HG03457 (cell line): ENCODE results near the gene ZNF691.

Experiments used
- ATAC-seq: cut with Tn5 transposase; IDR thresholded peaks from one replicate; pipeline ENCODE4 v1.9.1; 2021; ENCODE audit warnings: moderate number of reproducible peaks; ENCODE audit not compliant: unreplicated experiment

The ZNF691 gene

GRCh38 chr1:42832641-42833240, 13.7 kb upstream of the ZNF691 start:
- no peak for ATAC-seq

DNA sequence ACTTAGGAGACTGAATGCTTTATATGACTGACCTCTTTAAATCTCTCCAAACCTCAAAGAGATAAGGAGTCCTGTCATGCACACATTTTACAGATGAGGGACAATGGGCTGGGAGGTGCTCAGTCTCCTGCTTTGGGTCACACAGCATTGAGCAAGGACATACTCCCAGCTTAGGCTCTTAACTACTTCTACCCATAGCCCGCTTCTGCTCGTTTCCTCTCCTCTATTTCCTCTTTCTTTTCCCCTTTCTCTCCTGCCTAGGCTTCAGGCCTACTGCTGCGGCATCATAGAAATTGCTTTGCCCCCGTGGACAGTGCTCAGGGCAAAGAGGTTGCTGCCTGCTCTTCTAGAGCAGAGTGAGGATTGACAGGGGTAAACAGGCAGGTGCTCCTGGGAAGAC, 12.4 kb upstream of the ZNF691 start:
- no peak for ATAC-seq

- ATAC-seq: no peak
Measured at GRCh38 chr1:42834803-42835202, 11.6 kb upstream of the ZNF691 start.

- no peak for ATAC-seq
Measured at GRCh38 chr1:42835422-42835821, 11.0 kb upstream of the ZNF691 start.

DNA sequence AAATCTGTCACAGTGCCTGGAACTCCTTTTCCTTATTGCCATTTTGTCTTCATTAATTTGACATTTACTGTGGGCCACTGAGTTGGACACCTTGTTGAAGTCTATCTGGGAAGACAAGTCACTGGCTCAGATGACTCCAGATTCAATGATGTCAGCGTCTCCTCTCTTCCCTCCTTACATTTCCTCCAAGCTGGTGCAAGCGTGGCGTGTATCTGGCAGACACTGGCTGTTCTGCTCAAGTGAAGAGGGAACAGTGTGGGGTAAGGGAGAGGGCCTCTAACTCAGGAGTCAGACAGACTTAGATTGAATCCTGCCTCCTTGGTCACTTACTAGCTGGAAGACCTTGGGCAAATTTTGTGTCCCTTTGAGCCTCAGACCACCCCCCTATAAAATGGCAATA, 8.7 kb upstream of the ZNF691 start:
- ATAC-seq: no peak

GRCh38 chr1:42838482-42839190, 7.8 kb upstream of the ZNF691 start:
- no peak for ATAC-seq

- no peak for ATAC-seq
Measured at GRCh38 chr1:42841010-42841409, 5.4 kb upstream of the ZNF691 start.

DNA sequence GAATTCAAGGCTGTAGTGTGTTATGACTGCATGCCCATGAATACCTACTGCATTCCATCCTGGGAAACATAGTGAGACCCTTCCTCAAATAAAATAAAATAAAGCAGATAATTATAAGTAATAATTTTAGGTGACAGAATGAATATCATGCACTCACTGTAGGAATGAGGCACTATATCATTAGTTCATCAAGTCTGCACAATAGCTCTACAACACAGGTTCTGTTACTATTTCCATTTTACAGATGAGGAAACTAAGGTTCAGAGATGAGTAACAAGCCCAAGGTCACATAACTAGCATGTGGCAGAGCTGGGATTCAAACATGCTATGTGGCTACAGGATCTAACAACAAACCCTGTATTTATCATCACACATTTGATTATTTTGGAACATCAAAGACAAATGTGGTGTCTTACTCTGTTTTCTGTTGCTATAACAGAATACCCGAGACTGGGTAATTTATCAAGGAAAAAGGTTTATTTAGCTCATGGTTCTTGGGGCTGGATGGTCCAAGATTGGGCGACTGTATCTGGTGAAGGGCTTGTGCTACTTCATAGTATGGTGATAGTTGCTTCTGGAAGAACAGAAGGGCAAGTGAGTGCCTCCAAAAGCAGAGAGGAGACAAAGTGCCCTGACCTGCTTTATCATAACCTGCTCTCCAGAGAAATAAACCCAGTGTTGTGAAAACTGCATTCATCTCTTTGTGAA, 4.8 kb upstream of the ZNF691 start:
- no peak for ATAC-seq

GRCh38 chr1:42844592-42845140, 1.7 kb upstream of the ZNF691 start:
- ATAC-seq: no peak

GRCh38 chr1:42845193-42845592, 1.2 kb upstream of the ZNF691 start:
- no peak for ATAC-seq

GRCh38 chr1:42845866-42846256, 552 bp upstream of the ZNF691 start:
- ATAC-seq: no peak

- no peak for ATAC-seq
Measured at GRCh38 chr1:42847111-42847595, 740 bp downstream of the ZNF691 start.

GRCh38 chr1:42847721-42848460, 1.5 kb downstream of the ZNF691 start:
- no peak for ATAC-seq

- no peak for ATAC-seq
Measured at GRCh38 chr1:42848823-42849537, 2.6 kb downstream of the ZNF691 start.

GRCh38 chr1:42849944-42850343, 3.5 kb downstream of the ZNF691 start:
- no peak for ATAC-seq

DNA sequence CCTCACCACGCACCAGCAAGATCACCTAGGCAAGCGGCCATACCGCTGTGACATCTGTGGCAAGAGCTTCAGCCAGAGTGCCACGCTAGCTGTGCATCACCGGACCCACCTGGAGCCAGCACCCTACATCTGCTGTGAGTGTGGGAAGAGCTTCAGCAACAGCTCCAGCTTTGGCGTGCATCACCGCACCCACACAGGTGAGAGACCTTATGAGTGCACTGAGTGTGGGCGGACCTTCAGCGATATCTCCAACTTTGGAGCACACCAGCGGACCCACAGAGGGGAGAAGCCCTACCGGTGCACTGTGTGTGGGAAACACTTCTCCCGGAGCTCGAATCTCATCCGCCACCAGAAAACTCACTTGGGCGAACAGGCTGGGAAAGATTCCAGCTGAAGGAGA, 5.0 kb downstream of the ZNF691 start:
- ATAC-seq: no peak

DNA sequence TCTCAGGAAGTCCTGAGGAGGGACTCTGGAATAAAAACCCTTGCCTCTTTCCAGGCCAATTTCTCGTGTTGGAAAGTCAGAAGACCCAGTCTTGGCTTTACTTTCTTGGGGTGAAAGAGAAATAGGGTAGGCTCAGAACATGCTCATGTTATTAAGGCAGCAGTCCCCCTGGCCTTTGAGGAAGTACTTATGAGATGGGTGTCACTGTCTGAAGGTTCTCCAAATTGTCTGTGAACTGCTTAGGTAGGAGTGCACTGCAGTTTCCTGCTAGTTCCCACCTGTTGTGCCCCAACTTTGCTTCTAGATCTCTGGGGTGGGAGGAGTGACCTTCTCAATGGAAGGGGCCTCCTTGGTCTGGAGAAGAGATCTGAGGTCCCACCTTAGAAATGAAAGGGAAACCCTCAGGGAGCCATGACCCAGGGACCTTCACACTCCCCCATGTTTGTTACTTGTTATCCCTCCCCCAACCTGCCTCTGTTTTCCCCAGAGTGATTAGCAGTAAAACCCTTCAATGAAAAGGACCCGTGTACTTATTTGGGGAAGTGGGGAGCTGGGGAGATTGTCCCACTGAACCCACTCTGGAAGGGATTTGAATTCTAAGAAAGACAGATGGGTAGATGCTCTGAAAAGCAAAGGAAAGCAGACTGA, 5.7 kb downstream of the ZNF691 start:
- no peak for ATAC-seq

DNA sequence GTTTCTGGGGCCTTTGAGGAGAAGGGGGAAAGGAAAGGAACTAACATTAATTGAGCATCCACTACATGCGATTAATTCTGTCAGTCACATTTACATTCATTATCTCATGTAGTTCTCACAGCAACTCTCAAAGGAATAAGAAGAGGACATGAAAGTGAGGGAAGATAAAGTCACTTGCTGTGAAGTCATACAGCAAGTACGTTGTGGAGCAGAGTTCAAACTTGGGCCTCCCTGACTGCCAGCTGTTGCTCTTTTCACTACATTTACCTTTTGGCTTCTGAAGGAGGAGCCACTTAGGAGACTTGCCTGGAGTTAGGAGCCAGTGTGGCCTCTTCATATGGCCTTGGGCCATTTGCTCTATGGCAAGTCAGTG, 6.2 kb downstream of the ZNF691 start:
- no peak for ATAC-seq

DNA sequence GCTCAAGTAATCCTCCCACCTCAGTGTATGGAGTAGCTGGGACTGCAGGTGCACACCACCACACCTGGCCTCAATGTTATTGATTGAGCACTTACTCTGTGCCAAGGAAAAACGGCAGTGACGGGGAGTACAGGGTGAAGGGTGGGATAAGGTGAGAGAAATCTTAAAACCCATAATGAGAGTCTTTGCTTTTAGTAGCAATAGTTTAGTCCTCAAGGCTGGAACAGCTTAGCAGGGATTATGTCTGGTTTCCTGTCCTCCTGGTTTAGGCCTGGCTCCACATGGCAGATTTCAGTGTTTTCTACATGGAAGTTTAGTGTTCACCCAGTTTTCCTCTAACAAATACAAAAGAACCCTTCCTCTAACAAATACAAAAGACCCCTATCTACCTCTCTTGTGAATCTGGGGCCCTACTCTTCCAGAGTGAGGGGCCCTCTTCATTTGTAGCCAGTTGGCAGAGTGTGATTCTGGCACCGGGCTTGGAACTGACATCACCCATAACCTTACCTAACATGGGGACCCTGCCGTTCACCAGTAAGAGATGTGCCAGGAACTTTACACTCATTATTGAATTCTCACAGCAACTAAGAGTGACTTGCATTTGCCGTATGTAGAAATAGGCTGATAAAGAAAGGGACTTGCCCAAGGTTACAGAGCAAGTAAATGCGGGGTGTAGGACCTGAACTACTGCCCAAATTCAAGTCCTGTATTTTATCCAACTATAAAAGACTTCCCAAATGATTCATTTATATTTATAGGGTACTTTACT, 6.9 kb downstream of the ZNF691 start:
- ATAC-seq: no peak
